ENCODE results near the gene COLGALT1.
"Not testable (repeated sequence)": the region's sequence is repeated elsewhere in the genome, so short reads cannot be mapped to it uniquely, and the experiment has no call there.

The COLGALT1 gene

DNA sequence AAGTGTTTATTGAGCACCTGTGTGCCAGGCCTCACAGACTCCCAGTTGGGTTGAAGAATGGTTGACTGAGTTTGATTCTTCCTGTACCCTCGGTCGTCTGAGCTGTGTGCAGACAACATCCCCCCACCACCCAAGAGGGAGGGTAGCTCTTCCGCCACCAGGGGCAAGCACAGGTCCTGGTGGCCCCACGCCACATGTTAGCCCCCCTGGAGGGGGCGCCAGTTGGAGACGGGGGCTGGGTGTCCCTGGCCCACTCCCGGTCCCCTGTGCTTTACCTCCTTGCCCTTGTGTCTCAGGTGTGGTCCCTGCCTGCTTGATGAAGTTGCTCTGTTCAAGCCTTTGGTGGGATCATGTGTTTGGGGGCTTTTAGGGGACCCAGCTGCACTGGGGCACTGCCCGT lies 27.2 kb downstream of the COLGALT1 start:
- H2AFZ ChIP-seq, result no peak overlapping the region
- no peak for TF ChIP-seq CTCF (IDR thresholded peaks at IDR 0.05)
- H3K27me3 ChIP-seq (ENCODE audit: control insufficient read depth, insufficient read depth, low read length), result no peaks in the 10 kb centered on the region
- no peaks in the 10 kb centered on the region for H3K79me2 ChIP-seq
- H3K9me3 ChIP-seq (ENCODE audit: control insufficient read depth, low read length), result no peaks in the 10 kb centered on the region
- H3K36me3 ChIP-seq (ENCODE audit: control insufficient read depth, insufficient read depth, low read length), result no peaks in the 10 kb centered on the region
- no peak overlapping the region for H3K4me3 ChIP-seq (ENCODE audit: low read depth, low read length)
- no peak overlapping the region for H3K27ac ChIP-seq
- H3K4me2 ChIP-seq (ENCODE audit: low read length), result no peak overlapping the region
- H3K9ac ChIP-seq, result no peak overlapping the region
- no peaks in the 10 kb centered on the region for H3K4me1 ChIP-seq

- Histone ChIP-seq H3K4me2 (ENCODE audit: low read length) (no peak overlapping the region), H3K27me3 (ENCODE audit: control insufficient read depth, insufficient read depth, low read length) (no peaks in the 10 kb centered on the region), H3K4me3 (ENCODE audit: low read depth, low read length) (no peak overlapping the region), H3K36me3 (ENCODE audit: control insufficient read depth, insufficient read depth, low read length) (no peaks in the 10 kb centered on the region), H2AFZ (no peak overlapping the region), H3K27ac (no peak overlapping the region), H3K4me1 (no peaks in the 10 kb centered on the region), H3K9me3 (ENCODE audit: control insufficient read depth, low read length) (no peaks in the 10 kb centered on the region), H3K79me2 (no peaks in the 10 kb centered on the region), H3K9ac (no peak overlapping the region)
- TF ChIP-seq CTCF (IDR thresholded peaks at IDR 0.05), result no peak
Measured at GRCh38 chr19:17584132-17584531, 28.7 kb downstream of the COLGALT1 start.

- H3K36me3 ChIP-seq (ENCODE audit: control insufficient read depth, insufficient read depth, low read length); H3K4me3 ChIP-seq (ENCODE audit: low read depth, low read length); H3K27me3 ChIP-seq (ENCODE audit: control insufficient read depth, insufficient read depth, low read length); H3K4me1 ChIP-seq; H3K27ac ChIP-seq; H3K9me3 ChIP-seq (ENCODE audit: control insufficient read depth, low read length); H3K9ac ChIP-seq; H3K4me2 ChIP-seq (ENCODE audit: low read length); H3K79me2 ChIP-seq; H2AFZ ChIP-seq: not testable (repeated sequence)
Measured at GRCh38 chr19:17585395-17585794, 29.9 kb downstream of the COLGALT1 start.

- TF ChIP-seq CTCF (IDR thresholded peaks at IDR 0.05), result no peak
- no peaks in the 10 kb centered on the region for H3K79me2 ChIP-seq
- no peaks in the 10 kb centered on the region for H3K4me1 ChIP-seq
- no peak overlapping the region for H3K9ac ChIP-seq
- H3K27me3 ChIP-seq (ENCODE audit: control insufficient read depth, insufficient read depth, low read length), result no peaks in the 10 kb centered on the region
- H3K4me3 ChIP-seq (ENCODE audit: low read depth, low read length), result no peak overlapping the region
- H3K9me3 ChIP-seq (ENCODE audit: control insufficient read depth, low read length), result no peaks in the 10 kb centered on the region
- H3K36me3 ChIP-seq (ENCODE audit: control insufficient read depth, insufficient read depth, low read length), result no peaks in the 10 kb centered on the region
- no peak overlapping the region for H2AFZ ChIP-seq
- no peak overlapping the region for H3K27ac ChIP-seq
- no peak overlapping the region for H3K4me2 ChIP-seq (ENCODE audit: low read length)
Measured at GRCh38 chr19:17590866-17591265, 35.4 kb downstream of the COLGALT1 start.

- H3K27me3 ChIP-seq (ENCODE audit: control insufficient read depth, insufficient read depth, low read length); H3K9me3 ChIP-seq (ENCODE audit: control insufficient read depth, low read length); H3K4me3 ChIP-seq (ENCODE audit: low read depth, low read length); H3K4me2 ChIP-seq (ENCODE audit: low read length); H3K27ac ChIP-seq; H2AFZ ChIP-seq; H3K9ac ChIP-seq; H3K79me2 ChIP-seq; H3K4me1 ChIP-seq; H3K36me3 ChIP-seq (ENCODE audit: control insufficient read depth, insufficient read depth, low read length): not testable (repeated sequence)
Measured at GRCh38 chr19:17594296-17594695, 38.8 kb downstream of the COLGALT1 start.

- not testable (repeated sequence) for H3K36me3 ChIP-seq (ENCODE audit: control insufficient read depth, insufficient read depth, low read length); H3K4me1 ChIP-seq; H3K4me3 ChIP-seq (ENCODE audit: low read depth, low read length); H3K4me2 ChIP-seq (ENCODE audit: low read length); H3K27ac ChIP-seq; H3K9me3 ChIP-seq (ENCODE audit: control insufficient read depth, low read length); H2AFZ ChIP-seq; H3K79me2 ChIP-seq; H3K27me3 ChIP-seq (ENCODE audit: control insufficient read depth, insufficient read depth, low read length); H3K9ac ChIP-seq
Measured at GRCh38 chr19:17598063-17598462, 42.6 kb downstream of the COLGALT1 start.

Data from parathyroid adenoma (tissue), 2 donors.